ENCODE measurements around the gene PIEZO1.

Gene PIEZO1, protein sequence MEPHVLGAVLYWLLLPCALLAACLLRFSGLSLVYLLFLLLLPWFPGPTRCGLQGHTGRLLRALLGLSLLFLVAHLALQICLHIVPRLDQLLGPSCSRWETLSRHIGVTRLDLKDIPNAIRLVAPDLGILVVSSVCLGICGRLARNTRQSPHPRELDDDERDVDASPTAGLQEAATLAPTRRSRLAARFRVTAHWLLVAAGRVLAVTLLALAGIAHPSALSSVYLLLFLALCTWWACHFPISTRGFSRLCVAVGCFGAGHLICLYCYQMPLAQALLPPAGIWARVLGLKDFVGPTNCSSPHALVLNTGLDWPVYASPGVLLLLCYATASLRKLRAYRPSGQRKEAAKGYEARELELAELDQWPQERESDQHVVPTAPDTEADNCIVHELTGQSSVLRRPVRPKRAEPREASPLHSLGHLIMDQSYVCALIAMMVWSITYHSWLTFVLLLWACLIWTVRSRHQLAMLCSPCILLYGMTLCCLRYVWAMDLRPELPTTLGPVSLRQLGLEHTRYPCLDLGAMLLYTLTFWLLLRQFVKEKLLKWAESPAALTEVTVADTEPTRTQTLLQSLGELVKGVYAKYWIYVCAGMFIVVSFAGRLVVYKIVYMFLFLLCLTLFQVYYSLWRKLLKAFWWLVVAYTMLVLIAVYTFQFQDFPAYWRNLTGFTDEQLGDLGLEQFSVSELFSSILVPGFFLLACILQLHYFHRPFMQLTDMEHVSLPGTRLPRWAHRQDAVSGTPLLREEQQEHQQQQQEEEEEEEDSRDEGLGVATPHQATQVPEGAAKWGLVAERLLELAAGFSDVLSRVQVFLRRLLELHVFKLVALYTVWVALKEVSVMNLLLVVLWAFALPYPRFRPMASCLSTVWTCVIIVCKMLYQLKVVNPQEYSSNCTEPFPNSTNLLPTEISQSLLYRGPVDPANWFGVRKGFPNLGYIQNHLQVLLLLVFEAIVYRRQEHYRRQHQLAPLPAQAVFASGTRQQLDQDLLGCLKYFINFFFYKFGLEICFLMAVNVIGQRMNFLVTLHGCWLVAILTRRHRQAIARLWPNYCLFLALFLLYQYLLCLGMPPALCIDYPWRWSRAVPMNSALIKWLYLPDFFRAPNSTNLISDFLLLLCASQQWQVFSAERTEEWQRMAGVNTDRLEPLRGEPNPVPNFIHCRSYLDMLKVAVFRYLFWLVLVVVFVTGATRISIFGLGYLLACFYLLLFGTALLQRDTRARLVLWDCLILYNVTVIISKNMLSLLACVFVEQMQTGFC (N-terminal part only)

DNA sequence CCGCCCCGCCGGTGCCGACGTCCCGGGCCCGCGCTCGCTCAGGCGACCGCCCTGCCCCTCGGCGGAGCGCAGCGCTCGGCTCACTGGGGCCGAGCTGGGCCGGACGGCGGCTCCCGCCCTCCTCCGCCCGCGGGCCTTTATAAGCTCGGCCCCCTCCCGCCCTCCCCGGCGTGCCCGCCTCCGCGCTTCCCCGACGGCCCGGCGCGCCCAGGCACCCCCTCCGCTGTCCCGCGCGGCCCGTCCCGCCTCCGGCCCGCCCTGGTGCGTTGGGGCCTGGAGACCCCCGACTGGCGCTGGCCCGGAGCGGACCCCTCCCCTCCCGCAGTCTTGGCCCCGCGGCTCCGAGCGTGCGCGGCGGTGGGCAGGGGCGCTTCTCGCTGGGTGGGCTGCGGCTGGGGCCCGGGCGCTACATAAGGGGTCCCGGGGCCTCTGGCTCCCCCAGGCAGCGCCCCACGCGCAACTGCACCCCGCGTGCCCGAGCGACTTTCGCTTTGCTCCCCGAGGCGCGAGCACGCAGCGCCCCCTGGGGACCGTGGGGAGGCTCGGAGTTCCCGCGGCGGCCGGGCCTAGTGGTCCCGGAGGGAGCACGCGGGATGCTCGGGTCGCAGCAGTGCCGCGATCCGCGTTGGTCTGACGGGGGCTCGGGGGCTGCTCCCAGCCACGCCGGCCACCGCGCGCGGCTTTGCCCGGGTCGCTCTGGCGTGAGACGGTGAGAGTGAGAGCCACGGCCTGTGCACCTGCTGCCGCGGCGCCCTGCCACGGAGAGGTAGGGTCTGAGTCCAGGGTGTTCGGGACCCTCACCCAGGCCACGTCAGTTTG lies at the start of gene PIEZO1:
TSS of gene PIEZO1 (minus strand) at position 115 of the 819 bp plus-strand sequence. CDS start 256 bp downstream, outside the sequence.
- Histone ChIP-seq H3K9me3 (ENCODE audit: control insufficient read depth, insufficient read depth, low read length) (no peaks in the 10 kb centered on the region), H3K9me2 (replicated peaks; ENCODE audit: control insufficient read depth, low read length) (no peaks in the 10 kb centered on the region), H4K20me1 (ENCODE audit: control insufficient read depth, insufficient read depth, low read depth, low read length) (peaks cover 13% of the 10 kb centered on the region), H3K4me1 (ENCODE audit: control insufficient read depth, low read length) (peaks cover 54% of the 10 kb centered on the region), H3K36me3 (ENCODE audit: control insufficient read depth, low read length) (peaks cover 33% of the 10 kb centered on the region), H3F3A (ENCODE audit: control insufficient read depth, insufficient read depth) (peaks cover 8% of the 10 kb centered on the region), H3K4me2 (ENCODE audit: low read length) (peak within 1 kb of the TSS; percentile 92), H3K27ac (ENCODE audit: low read depth, low read length) (peak within 1 kb of the TSS; percentile 52), H3K79me2 (ENCODE audit: control insufficient read depth, low read length) (peaks cover 54% of the 10 kb centered on the region), H3K27me3 (ENCODE audit: control insufficient read depth, low read length) (no peaks in the 10 kb centered on the region), H3K4me3 (ENCODE audit: low read length) (peak within 1 kb of the TSS; percentile 98)
- TF ChIP-seq EZH2phosphoT487 (IDR thresholded peaks at IDR 0.05; ENCODE audit: borderline replicate concordance, low read length) = no peak
- TF ChIP-seq, protein P1, sequence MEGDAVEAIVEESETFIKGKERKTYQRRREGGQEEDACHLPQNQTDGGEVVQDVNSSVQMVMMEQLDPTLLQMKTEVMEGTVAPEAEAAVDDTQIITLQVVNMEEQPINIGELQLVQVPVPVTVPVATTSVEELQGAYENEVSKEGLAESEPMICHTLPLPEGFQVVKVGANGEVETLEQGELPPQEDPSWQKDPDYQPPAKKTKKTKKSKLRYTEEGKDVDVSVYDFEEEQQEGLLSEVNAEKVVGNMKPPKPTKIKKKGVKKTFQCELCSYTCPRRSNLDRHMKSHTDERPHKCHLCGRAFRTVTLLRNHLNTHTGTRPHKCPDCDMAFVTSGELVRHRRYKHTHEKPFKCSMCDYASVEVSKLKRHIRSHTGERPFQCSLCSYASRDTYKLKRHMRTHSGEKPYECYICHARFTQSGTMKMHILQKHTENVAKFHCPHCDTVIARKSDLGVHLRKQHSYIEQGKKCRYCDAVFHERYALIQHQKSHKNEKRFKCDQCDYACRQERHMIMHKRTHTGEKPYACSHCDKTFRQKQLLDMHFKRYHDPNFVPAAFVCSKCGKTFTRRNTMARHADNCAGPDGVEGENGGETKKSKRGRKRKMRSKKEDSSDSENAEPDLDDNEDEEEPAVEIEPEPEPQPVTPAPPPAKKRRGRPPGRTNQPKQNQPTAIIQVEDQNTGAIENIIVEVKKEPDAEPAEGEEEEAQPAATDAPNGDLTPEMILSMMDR (IDR thresholded peaks at IDR 0.05; ENCODE audit: low read depth, low read length, poor library complexity, severe bottlenecking) = peak; percentile 83

GRCh38 chr16:88834670-88835069 lies 49.6 kb upstream of the PIEZO1 start:
- H3K36me3 ChIP-seq (ENCODE audit: control insufficient read depth, low read length) = no peaks in the 10 kb centered on the region
- no peaks in the 10 kb centered on the region for H3K9me2 ChIP-seq (replicated peaks; ENCODE audit: control insufficient read depth, low read length)
- peaks cover 12% of the 10 kb centered on the region for H3K4me1 ChIP-seq (ENCODE audit: control insufficient read depth, low read length)
- TF ChIP-seq, protein P1 (IDR thresholded peaks at IDR 0.05; ENCODE audit: low read depth, low read length, poor library complexity, severe bottlenecking) = no peak
- no peak for TF ChIP-seq EZH2phosphoT487 (IDR thresholded peaks at IDR 0.05; ENCODE audit: borderline replicate concordance, low read length)
- H3K4me2 ChIP-seq (ENCODE audit: low read length) = no peak overlapping the region
- H3K4me3 ChIP-seq (ENCODE audit: low read length) = no peak overlapping the region
- H4K20me1 ChIP-seq (ENCODE audit: control insufficient read depth, insufficient read depth, low read depth, low read length) = no peaks in the 10 kb centered on the region
- no peaks in the 10 kb centered on the region for H3K27me3 ChIP-seq (ENCODE audit: control insufficient read depth, low read length)
- no peaks in the 10 kb centered on the region for H3K9me3 ChIP-seq (ENCODE audit: control insufficient read depth, insufficient read depth, low read length)
- no peak overlapping the region for H3K27ac ChIP-seq (ENCODE audit: low read depth, low read length)
- no peaks in the 10 kb centered on the region for H3F3A ChIP-seq (ENCODE audit: control insufficient read depth, insufficient read depth)
- no peaks in the 10 kb centered on the region for H3K79me2 ChIP-seq (ENCODE audit: control insufficient read depth, low read length)

GRCh38 chr16:88833086-88833485 lies 48.1 kb upstream of the PIEZO1 start:
- H4K20me1 ChIP-seq (ENCODE audit: control insufficient read depth, insufficient read depth, low read depth, low read length) = no peaks in the 10 kb centered on the region
- H3K27ac ChIP-seq (ENCODE audit: low read depth, low read length) = no peak overlapping the region
- no peak overlapping the region for H3K4me3 ChIP-seq (ENCODE audit: low read length)
- H3K4me2 ChIP-seq (ENCODE audit: low read length) = peak overlapping the region; percentile 34
- H3F3A ChIP-seq (ENCODE audit: control insufficient read depth, insufficient read depth) = no peaks in the 10 kb centered on the region
- H3K79me2 ChIP-seq (ENCODE audit: control insufficient read depth, low read length) = no peaks in the 10 kb centered on the region
- H3K9me2 ChIP-seq (replicated peaks; ENCODE audit: control insufficient read depth, low read length) = no peaks in the 10 kb centered on the region
- peaks cover 12% of the 10 kb centered on the region for H3K4me1 ChIP-seq (ENCODE audit: control insufficient read depth, low read length)
- H3K27me3 ChIP-seq (ENCODE audit: control insufficient read depth, low read length) = no peaks in the 10 kb centered on the region
- H3K9me3 ChIP-seq (ENCODE audit: control insufficient read depth, insufficient read depth, low read length) = no peaks in the 10 kb centered on the region
- no peaks in the 10 kb centered on the region for H3K36me3 ChIP-seq (ENCODE audit: control insufficient read depth, low read length)
- TF ChIP-seq EZH2phosphoT487 (IDR thresholded peaks at IDR 0.05; ENCODE audit: borderline replicate concordance, low read length) = no peak
- TF ChIP-seq, protein P1 (IDR thresholded peaks at IDR 0.05; ENCODE audit: low read depth, low read length, poor library complexity, severe bottlenecking) = no peak

Data from DOHH2 (cell line).